Stimulated activated CD4-positive, alpha-beta T cell treated with anti-CD3 and anti-CD28 coated beads, TNF-alpha, amount 100 ng/mL, for 24 hours (primary cell): ENCODE measurements around the gene PICK1.

Source experiments
- DNase-seq, 3 experiments: peaks; one replicate each; pipeline ENCODE4 v3.0.0-alpha.2; 2020; ENCODE audit warnings: low read depth in 3 of 3

Gene PICK1

DNA sequence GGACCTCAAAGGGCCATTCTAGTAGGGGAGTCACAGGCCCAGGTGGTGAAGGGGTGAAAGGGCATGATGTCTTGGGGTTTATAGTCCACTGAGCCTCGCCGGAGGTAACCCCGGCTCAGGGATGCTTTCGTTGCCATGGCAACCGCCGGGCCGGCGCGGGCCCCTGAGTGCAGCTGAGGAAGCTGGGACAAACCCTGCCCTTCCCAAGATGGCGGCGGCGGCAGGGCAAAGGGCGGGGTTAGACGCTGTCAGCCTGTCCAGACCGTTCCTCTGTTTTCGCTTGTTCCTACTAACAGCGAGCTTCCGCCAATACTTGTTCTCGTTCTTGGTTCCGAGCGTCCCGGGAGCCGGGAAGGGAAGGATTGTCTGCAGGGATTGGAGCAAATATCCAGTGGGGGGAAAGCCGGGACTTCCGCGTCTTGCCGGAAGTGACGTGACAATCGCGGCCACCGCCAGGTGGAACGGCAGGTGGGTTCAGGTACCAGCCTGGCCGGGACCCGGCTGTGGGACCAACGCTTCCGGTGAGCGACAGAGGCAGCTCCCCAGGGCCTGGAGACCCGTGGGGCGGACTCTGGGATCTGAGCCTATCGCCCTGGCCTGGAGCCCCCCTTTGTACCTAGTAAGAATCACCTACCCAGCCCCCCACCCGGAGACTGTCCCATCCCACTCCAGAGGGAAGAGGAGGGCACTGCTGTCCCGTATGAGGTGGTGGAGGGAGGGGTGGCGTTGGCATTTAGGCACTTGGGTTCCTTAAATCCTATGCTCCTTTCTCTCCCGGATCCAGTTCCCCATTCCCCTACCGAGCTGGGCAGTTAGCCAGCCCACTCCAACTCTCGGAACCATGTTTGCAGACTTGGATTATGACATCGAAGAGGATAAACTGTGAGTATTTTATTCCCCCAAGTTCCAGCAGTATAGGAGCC lies at the start of gene PICK1:
Gene PICK1 (plus strand): TSS at position 436 of the 923 bp plus-strand sequence. CDS start 406 bp downstream, at position 842.
- peak; percentile 63 to 82 (median 65) for DNase-seq

DNA sequence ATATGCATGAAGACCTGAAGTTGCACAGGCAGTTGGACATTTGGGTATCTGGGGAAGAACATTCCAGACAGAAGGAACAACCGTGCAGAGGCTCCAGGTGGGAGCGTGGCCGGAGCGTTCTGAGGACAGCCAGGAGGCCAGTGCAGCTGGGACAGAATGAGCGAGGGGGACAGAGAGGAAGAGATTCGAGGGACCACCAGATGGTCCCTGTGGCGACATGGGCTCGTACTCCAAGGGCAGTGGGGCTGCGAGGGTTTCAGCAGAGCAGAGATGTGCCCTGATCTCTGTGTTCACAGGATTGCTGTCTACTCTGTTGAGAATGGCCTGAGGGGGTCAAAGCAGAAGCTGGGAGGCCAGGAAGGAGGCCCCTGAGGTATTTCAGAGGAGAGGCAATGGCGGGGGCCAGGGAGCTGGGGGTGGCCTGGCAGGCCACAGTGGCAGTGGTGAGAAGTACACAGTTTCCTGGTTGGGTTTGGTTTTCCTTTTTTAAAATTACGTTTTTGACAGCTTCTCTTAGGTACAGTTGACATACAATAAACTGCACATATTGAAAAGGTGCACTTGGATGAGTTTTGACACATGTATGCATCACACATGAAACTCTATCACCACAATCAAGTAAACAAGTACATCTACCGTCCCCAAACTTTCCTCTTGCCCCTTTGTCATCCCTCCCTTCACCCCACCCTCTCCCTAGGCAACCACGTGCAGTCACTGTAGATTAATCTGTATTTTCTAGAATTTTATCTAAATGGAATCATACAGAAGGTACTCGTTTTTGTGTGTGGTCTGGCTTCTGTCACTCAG lies 48.0 kb upstream of the PICK1 start:
- no peak for DNase-seq

DNA sequence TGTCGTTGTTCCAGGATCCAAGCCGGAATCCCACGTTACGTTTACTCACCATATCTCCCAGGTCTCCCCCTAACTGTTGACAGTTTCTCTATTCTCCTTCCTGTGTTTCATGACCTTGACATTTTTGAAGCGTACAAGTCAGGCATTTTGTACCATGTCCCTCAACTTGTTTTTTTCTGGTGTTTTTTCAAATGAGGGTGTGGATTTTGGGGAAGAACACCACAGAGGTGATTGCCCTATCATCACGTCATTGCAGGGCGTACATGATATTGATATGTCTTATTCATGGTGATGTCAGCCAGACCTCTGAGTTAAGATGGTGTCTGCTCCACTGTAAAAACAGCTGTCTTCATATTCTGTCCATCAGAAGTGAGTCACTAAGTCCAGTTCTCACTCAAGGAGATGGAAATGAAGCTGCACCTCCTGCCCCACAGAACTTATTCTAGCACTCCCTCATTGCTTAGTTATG lies 44.6 kb upstream of the PICK1 start:
- DNase-seq = no peak

DNA sequence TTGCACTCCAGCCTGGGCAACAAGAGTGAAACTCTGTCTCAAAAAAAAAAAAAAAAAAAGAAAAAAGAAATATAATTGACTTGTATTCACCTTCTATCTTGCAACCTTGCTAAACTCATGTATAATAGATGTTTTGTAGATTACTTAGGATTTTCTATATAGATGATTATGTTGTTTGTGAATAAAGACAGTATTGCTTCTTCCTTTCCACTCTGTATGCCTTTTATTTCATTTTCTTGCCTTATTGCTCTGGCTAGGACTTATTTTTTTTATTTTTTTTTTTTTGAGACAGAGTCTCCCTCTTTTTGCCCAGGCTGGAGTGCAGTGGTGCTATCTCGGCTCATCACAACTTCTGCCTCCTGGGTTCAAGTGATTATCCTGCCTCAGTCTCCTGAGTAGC lies 43.1 kb upstream of the PICK1 start:
- no peak for DNase-seq

DNA sequence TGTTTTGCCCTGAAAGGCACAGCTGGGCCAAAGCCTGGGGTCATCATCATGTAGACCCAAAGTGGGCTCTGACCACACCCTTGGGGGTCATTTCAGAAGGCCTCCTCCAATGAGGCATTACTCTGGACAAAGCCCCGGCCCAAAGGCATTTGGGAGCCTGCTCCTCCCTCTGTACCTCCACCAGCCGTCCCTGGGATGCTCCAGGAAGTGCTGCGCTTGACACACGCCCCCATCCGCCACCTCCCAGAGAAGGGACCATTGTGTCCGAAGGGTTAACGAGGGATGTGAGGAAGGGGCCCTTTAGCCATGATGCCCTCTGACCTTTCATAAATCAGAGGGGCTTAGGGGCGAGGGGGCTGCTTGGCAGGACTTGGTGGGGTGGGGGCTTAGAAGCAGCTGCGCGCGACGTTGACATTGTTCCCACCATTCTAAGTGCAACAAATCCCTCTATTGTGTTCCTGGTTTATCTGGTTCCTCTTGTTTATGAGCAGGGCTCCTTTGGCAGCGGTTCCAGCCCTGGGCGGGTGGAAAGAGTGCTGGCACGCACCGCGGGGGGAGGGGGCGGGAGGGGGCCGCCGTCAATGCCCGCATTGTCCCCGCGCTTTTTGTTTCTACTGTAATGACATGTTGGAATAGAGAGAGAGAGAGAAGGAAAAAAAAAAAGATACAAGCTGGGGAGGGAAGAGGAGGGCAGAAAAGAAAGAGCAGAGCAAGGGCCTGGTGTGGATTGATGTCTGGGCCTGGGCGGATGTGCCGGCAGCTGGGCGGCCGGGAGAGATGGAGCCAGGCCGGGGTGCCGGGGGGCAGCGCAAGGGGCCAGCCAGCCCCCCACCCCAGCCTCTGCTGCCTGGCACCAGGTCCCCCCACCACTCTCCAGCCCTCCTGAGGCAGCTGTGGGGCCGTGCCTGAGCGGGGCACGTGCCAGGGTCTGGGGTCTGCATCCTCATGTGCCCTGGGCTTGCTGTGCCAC lies 40.7 kb upstream of the PICK1 start:
- DNase-seq = no peak

DNA sequence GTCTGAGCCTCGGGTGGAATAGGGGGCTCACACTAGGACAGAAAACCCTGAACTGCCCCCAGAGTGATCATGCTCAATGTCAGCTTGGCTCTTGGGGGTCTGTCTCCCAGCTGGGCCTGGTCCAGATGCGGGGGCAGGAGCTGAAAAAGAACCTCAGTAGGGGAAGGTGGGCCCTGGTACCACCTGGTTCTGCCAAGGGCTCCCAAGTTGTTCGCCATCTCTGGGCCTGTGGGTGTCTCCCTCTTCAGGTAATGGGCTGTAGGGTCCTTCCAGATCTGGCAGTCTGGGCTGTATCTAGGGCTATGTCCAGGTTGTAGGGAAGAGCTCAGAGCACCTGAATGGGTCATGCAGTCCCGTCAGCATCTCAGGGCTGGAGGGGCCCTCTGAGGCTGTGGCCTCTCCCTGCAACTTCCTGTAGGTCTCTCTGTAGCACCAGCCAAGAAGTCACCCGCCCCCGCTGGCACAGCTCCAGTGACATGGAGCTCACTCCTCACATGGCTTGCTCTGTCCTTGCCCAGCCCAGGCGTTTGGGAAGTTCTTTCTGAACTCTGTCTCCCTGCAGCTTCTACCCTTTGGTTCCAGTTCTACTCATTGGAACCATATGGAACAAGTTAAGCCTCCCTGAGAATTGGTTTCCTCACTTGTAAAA lies 39.8 kb upstream of the PICK1 start:
- DNase-seq = no peak

DNA sequence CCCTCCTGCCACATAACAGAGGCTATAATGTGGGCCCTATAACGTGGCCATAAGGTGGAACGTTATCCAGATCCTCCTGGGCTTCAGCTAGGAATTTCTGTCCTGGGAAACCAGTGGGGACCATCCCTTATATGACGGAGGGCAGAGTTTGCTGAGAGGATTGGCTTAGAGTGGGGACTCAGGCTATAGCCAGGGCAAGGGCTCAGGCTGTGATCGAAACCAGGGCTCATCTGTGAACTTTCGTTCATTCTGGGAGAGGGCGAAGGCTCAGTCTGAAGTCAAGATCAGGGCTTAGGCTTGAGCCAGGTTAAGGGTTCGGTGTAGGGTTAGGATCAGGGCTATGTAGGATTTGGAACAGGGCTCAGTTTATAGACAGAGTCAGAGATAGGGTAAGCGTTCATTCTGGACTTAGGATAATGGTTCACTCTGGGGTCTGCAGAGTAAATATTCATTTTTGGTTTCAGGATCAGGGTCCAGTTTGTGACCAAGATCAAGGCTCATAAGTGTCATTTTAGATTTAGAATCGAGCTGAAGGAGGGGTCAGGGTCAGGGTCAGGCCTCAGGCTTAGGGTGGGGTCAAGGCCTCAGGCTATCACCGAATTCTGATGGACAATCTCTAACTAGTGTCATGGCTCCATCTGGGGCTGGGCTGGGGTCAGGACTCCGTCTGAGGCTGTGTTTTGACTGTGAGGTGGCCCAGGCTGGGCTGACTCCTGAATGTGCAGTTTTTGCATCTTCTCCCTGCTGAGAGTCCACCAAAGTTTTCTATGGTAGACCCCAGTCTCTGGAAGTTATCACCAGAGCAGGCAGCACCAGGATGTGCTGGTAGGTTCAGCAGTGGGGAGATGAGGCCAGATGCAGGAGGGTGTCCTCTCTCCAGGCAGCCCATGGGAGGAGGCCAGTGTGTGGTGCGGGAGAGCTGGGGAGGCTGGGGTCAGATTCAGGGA lies 39.0 kb upstream of the PICK1 start:
- DNase-seq = no peak

DNA sequence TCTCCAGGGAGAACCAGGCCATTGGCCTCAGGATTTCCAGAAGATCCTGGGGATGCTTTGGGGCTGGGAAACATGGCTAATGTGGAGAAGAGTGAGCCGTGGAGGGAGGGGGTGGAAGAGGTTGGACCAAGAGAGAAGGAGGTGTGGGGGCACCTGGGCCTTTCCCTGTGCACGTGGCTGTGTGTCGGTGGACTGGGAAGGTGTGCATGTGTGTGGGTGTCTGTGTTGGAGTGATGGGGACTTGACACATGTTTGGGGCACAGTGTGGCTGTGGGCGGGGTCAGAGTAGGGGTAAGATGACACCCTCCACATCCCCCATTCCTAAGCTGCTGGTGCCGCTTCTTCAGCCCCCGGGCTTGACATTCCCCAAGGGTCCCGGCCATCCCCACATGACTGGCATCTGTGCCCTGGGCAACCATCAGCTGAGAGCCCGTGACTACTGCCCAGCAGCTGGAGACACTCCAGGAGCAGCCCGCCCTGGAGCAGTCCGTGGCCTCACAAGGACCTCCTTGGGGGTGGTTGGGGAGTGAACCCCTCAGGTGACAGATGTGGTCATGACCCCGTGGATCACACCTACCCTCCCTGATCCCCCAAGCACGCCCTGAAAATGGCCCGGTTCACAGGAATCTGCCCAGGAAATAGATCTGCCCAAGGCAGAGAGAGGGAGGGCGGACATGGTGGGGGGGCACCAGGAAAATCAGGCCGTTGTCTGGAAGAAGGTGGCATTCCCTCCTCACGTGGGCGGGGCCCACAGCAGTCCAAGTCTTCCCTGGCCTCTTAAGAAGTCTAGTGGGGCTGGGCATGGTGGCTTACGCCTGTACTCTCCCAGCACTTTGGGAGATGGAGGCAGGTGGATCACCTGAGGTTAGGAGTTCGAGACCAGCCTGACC lies 38.0 kb upstream of the PICK1 start:
- no peak for DNase-seq

DNA sequence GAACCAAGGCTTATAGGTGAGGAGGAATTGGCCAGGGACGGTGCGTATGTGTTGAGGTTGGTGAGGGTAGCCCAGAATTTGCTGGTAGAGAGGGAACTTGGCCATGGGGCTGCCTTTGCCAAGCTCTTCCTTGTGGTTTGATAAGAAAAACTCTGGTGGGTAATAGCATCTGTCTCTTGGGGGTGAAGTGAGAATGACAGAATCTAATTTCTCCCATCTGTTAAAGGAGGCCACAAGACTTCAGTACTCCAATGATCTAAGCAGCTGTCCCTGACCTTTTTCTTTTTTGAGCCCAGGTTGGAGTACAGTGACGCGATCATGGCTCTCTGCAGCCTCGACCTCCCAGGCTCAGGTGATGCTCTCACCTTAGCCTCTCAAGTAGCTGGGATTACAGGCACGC lies 36.0 kb upstream of the PICK1 start:
- DNase-seq = no peak

DNA sequence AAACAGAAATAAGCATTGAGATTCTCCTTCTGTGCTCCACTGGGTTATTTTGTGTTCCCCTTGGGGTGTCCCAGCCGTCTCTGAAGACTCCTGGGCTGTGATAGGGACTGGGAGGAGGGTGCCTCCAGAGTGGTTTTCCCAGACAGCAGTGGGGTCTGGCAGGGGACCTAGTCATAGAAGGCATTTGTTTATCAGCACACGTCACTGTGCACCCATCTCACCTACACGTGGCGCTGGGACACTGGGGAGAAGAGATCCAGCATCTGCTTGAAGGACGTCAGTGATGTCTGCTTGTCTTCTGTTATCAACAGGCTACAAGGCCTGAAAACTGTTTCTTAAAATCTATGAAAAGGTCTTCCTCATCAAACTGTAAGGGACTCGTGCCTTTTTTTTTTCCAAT lies 34.2 kb upstream of the PICK1 start:
- no peak for DNase-seq

DNA sequence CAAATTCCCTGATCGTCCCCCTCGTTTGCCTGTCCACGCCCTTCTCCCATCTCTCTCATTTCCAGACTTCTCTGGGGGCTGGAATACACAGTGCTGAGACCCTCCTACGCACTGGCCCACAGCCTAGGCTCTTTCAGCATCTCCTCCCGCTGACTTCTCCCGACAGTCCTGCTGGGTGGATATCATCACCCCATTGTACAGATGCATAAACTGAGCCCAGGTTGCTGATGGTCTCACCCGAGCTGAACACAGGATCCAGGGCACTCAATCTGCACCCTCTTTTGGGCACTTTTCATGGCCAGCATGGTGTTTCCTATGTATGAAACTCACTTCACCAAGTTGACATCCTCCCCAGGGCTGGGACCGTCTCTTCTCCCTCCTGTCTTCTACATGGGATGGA lies 31.7 kb upstream of the PICK1 start:
- no peak for DNase-seq

DNA sequence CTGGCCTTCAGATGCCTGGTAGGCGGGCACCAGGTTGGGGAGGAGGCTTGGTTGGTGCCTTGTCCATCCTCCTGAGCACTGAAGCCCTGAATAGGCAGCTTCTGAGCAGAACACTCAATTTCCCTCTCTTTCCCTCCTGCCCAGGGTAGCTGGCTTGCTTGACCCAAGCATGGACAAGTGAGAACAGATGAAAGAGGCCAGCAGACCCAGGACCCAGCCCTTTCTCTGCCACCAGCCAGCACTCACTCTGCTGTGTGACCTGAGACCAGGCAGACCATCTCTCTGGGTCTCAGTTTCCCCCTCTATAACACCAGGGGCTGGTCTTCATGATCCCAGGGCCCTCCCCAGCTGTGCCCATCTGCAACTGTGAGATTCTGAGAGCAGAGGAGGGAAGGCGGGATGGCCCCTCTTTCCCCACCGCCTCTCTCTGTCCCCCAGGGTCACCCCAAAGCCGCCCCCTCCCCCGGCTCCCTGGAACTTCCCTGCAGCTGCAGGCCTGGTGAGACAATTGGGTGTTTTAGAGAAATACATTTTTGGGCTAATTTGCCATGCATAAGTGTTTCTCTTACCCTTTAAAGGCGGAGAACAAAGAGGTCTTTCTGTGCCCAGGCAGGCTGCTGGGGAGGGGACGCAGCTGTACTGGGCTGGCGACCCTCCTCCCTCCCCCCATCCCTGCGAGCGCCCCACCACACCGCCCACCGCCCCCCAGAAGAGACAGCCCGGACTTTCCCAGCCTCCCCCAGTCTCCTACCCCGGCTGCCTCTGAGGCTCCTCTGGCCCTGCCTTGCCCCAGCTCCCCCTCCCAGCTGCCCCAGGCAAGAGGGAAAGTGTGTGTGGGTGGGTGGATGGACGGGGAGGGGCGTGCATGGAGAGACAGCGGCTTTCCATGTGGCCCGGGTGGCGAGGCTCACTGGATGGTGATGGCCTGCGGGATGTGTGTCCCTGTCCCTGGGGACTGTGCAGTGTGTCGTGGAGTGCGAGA lies 30.8 kb upstream of the PICK1 start:
- no peak for DNase-seq

DNA sequence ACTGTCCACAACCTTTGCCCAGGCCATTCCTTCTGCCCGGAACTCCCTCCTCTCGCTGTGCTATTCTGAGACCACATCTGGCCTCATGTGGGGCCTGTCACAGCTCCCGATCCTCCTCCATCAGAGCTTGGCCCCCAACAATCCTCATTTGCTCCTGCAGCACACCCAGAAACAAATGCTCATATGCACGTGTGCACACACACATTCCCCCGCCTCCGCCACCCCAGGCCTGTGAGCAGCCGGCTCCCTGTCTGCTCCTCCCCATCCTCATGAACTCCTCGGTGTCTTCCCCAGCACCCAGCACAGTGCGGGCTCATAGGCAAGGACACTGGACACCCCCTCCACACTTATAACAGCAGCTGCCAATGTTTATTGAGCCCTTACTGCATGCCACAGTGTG lies 29.7 kb upstream of the PICK1 start:
- DNase-seq = no peak

DNA sequence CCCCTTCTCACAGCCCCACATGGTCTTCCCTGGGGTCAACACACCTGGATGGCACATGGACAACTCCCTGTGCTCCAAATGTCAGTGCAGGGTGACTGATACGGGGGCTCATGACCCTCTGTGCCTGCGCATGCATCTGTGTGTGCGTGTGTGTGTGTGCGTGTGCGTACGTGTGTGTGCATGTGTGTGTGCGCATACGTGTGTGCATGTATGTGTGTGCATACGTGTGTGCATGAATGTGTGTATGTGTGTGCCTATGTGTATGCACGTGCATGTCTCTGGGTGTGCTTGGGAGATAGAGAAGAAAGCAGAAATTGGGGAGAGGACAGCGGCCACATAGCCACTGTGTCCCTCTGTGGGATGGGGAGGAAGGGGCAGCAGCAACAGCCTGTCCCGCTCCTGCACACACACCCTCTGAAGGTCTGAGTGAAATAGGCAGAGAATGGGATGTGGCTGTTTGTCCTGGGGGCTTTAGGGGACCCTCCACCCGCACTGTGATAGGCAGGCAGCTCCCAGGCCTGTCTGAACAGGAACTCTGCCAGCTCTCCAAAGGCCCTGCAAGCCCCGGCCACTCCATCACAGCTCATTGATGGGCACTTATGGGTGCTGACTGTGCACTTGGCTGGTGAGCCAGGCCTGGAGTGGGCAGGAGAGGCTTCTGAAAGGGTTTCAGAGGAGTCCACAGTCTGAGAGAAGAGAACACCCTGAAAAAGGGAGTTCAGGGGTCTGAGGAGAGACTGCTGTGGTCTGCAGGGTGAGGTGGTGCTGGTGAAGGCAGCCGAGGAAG lies 28.7 kb upstream of the PICK1 start:
- no peak for DNase-seq

DNA sequence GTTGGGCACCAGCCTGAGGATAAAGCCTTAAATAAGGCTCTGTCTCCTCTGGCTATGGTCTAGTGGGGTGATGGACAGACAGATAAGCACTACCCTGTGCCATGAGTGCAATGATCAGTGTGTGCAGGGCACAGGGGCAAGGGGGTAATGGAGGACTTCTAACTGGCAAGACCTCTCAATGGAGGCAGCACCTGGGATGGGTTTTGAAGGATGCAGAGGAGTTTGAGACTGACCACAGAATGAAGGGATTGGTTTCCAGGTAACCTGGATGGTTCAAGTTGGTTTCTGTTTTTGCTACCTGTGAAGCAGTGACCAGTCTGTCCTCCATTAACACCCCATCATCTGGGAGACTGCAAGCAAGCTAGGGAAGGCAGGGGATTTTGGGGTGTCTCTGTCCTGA lies 27.8 kb upstream of the PICK1 start:
- no peak for DNase-seq

DNA sequence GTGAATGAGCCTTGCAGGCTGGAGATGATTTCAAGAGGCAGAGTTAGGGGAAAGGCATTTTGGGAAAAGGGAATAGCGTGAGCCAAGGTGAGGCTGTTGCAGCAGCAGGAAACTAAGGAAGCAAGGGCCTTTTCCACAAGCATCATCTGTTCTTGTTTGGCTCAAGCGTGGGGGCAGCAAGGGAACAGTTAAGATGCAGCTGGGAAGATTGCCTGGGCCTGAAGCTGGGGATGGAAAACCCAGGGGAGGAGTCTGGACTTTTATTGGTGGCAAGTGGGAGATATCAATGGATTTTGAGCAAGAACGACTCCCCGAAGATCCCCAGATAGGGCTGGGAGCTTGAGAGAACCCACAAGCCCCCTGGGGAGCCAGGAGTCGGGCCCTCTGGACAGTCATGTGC lies 27.3 kb upstream of the PICK1 start:
- DNase-seq = no peak
